Measurements from ENCODE around the gene SLC35F4. TPM values are rescaled to one million over a fixed set of nuclear protein-coding genes. Genes with fewer than 3 reads are reported as not detected.

The SLC35F4 gene
- total and polyA plus RNA-seq, 10 of the 15 experiments (the other 5 are each of a cell fraction or from before 2014, with no cell fraction given): 0.06 to 0.30 TPM; not detected in 8

DNA sequence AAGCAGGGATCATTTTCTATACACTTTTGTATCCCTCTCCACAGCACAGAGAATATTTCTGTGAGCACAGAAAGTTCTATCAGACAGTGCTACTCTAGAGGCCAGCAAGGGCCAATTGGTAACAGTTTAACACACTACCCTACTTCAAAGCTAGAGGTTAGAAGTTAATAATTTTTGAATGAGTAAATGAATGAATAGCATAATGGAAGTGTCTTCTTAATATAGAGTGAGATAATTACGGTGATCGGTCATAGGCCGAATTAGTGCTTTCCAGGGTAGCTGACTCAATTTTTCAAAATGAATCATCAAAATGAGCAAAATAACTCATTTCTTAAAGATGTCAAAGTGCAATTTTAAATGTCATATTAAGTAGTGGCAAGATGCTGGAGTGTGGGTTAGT, 305.2 kb downstream of the SLC35F4 start (continued):
- TF ChIP-seq ZNF217 (IDR thresholded peaks at IDR 0.05) (peak; percentile 49), ZNF24 (IDR thresholded peaks at IDR 0.05) (peak; percentile 91), NBN (IDR thresholded peaks at IDR 0.05) (no peak), HDAC2 (IDR thresholded peaks at IDR 0.05) (no peak), IKZF2 (IDR thresholded peaks at IDR 0.05) (peak in 1 of 2 experiments; percentile 21; a peak in 1 of 4 replicates), EED (IDR thresholded peaks at IDR 0.05; ENCODE audit: low read depth) (no peak), JUNB (IDR thresholded peaks at IDR 0.05) (no peak), MTA2 (IDR thresholded peaks at IDR 0.05; ENCODE audit: low read depth) (peak; percentile 97), PML (IDR thresholded peaks at IDR 0.05; ENCODE audit: low read length) (no peak), DPF2 (IDR thresholded peaks at IDR 0.05) (peak; percentile 86; the same call in 1 of the 2 replicates), POLR2A (IDR thresholded peaks at IDR 0.05; ENCODE audit: low read depth, low read length) (no peak), SMAD1 (IDR thresholded peaks at IDR 0.05; ENCODE audit: low read depth, partially characterized antibody) (no peak), NR2F1 (conservative IDR thresholded peaks at IDR 0.05) (peak; percentile 89)
- TF ChIP-seq, protein P1, sequence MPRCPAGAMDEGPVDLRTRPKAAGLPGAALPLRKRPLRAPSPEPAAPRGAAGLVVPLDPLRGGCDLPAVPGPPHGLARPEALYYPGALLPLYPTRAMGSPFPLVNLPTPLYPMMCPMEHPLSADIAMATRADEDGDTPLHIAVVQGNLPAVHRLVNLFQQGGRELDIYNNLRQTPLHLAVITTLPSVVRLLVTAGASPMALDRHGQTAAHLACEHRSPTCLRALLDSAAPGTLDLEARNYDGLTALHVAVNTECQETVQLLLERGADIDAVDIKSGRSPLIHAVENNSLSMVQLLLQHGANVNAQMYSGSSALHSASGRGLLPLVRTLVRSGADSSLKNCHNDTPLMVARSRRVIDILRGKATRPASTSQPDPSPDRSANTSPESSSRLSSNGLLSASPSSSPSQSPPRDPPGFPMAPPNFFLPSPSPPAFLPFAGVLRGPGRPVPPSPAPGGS (IDR thresholded peaks at IDR 0.05; ENCODE audit: borderline replicate concordance, insufficient read depth, low read depth, low read length, poor library complexity, severe bottlenecking): no peak
- TF ChIP-seq, protein P2, sequence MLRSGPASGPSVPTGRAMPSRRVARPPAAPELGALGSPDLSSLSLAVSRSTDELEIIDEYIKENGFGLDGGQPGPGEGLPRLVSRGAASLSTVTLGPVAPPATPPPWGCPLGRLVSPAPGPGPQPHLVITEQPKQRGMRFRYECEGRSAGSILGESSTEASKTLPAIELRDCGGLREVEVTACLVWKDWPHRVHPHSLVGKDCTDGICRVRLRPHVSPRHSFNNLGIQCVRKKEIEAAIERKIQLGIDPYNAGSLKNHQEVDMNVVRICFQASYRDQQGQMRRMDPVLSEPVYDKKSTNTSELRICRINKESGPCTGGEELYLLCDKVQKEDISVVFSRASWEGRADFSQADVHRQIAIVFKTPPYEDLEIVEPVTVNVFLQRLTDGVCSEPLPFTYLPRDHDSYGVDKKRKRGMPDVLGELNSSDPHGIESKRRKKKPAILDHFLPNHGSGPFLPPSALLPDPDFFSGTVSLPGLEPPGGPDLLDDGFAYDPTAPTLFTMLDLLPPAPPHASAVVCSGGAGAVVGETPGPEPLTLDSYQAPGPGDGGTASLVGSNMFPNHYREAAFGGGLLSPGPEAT (IDR thresholded peaks at IDR 0.05; ENCODE audit: low read depth): peak; percentile 53; the same call in 1 of the 2 replicates
